GM21526 (cell line): ENCODE results near the gene SH3BP5.
A peak's percentile ranks its signal among the peaks of the same experiment; 100 is the strongest.

Experiments used
- ATAC-seq: cut with Tn5 transposase; IDR thresholded peaks from one replicate; pipeline ENCODE4 v1.9.1; 2021; ENCODE audit warnings: moderate library complexity; ENCODE audit not compliant: unreplicated experiment, low FRiP score

Gene SH3BP5

DNA sequence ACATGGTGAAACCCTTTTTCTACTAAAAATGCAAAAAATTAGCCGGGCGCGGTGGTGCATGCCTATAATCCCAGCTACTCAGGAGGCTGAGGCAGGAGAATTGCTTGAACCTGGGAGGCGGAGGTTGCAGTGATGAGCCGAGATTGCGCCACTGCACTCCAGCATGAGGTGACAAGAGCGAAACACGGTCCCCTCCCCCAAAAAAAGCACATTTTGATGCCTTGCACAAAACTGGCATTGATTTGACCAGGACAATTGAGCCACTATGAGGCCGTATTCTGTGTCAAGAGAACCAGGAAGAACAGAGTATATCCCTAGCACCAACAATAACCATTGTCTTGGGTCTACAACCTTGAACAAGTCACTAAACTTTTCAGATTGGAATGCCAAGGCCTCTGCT, 50.6 kb downstream of the SH3BP5 start:
- no peak for ATAC-seq

DNA sequence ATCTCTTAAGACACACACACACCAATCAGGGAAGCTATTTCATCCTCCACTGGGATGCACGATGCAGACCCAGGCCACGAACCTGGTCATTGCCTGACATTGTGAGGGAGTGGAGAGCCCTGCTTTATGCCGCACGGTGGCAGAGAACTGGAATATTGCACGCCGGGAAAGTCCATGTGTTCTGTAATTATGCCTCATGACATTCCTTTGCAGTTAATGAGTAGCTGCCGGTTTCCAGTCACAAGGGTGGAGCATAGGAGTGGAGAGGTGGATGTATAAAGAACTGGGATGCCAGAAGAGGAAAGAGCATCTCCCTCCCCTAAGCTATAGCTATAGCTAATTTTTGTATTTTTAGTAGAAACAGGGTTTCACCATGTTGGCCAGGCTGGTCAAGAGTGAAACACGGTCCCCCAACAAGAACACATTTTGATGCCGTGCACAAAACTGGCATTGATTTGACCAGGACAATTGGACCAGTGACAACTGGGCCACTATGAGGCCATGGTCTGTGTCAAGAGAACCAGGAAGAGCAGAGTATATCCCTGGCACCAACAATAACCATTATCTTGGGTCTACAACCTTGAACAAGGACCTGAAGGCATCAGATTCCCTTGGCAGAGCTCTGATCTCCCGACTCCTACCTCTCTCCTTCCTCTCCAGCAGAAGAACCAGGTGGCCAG, 51.4 kb downstream of the SH3BP5 start:
- ATAC-seq = no peak

DNA sequence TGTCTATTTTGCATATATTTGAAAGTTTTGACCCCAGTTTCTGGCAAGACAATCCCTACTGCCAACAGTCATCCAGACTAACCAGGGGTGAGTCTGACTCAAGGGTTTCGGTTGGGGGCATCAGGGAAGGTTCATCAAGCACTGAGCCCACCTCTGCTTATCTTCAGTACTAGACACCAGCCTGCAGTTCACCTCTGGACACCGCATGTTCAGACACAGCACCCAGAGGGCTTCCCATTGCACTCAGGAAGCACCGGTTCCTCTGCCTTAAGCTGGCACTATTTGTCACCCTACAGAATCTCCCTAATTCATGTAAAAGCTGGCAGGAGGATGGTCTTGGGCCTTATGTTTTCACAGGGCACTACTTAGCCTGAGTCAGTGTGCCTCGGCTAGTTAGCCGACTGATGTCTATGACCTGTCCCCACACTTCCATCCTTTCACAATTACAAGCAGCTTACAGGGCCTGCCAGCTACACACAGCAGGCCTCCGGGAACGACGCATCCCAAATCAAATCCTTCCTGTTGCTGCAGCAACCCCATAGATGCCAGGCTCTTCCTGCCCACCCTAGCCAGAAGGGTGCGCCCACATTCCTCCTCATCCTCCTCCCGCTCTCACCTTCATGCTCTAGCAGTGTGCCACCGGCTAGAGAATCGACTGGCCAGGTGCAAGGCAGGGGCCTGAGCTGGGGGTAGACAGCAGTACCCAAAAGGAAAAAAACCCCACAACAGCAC, 52.5 kb downstream of the SH3BP5 start:
- no peak for ATAC-seq

DNA sequence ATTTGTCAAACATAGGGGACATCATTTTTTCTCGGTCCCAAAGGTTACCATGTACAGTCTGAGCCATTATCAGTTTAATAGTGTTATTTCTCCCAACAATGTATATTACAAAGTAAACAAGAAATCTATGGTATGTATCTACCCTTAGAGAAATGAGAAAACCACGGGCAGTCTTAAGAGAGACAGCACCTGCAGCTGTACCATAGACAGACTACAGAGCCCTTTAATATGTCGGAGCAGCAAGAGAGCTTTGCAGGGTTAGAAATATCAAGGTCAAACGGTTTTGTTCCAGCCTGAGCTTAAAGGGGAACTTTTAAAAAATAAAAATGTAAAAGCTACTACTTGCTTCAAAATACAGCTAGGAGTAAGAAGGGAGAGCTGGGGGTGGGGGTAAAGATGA, 53.2 kb downstream of the SH3BP5 start:
- ATAC-seq = no peak

DNA sequence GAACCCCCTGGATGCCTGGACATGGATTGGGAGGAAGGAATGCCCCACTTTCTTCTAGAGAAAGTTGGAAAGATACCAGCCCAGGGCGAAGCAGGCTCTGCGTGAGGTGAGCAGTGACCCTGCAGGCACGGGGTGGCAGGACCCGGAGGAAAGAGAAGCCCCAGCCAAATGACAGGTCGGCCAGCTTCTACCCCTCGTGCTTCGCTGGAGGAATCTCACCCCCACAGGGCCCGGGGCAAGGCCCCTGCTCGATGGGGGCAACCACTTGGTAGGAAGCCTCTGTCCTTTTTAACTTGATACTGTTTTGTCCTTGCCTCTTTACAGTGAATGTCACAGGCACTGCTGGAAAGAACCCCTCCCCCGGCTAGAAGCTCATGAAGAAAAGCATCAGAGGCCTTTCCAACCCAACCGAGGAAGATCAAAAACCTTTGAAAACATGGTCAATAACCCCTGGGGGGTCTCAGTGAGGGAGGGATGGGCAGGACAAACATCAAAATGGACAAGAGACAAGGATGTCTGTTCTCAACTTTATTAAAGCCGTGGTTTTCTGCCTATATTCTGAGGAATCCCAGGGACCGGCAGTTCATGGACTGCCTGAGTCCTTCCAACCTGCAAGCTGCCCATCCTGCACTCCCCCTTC, 54.4 kb downstream of the SH3BP5 start:
- no peak for ATAC-seq

DNA sequence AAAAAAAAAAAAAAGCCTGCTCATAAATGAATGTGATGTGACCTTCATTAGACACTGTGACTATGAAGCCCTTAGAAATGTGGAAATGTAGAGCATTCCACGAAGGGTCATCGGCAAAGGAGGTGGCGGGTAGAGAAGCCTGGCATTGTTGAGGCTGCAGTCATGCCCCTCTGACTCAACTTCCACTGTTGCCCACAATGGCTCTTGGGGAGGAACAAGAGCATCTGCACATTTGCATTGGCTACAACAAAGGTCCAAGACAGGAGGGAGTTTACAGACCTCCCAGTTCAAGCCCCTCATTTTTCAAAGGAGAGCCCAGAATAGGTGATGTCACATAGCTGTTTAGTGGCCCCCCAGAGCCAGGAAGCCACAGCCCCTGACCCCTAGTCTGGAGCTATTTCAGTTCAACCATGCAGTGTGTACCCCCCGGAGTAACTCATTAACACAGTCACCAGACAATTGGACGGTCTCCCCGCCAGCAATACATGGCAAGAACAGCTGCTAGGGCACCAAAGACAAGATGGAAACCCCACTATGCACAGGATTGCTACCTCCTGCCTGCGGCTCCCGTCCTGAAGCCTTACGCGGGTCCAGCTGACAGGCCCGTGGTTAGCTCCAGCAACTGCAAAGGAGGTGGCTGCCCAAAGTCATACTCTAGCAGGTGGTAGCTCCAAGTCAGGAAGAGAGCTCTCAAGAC, 56.2 kb downstream of the SH3BP5 start:
- ATAC-seq = no peak

DNA sequence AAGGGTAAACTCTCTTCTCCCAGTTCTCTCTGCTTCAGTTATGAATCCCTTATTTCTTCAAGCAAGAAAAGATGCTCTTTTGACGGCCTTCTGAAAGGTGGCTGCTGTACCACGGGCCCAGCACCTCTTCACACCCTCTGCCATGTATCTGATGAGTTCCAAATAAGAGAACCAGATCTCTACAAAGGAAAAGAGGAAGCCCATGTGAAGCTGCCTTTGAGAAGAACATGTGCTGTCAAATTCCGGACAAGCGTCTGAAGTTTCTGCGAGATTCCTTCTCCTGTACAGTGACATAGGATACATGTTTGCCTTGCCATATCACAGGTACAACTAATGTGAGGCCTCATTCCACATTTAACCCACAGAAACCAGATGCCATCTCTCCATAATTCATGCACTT, 59.2 kb downstream of the SH3BP5 start:
- ATAC-seq = no peak

DNA sequence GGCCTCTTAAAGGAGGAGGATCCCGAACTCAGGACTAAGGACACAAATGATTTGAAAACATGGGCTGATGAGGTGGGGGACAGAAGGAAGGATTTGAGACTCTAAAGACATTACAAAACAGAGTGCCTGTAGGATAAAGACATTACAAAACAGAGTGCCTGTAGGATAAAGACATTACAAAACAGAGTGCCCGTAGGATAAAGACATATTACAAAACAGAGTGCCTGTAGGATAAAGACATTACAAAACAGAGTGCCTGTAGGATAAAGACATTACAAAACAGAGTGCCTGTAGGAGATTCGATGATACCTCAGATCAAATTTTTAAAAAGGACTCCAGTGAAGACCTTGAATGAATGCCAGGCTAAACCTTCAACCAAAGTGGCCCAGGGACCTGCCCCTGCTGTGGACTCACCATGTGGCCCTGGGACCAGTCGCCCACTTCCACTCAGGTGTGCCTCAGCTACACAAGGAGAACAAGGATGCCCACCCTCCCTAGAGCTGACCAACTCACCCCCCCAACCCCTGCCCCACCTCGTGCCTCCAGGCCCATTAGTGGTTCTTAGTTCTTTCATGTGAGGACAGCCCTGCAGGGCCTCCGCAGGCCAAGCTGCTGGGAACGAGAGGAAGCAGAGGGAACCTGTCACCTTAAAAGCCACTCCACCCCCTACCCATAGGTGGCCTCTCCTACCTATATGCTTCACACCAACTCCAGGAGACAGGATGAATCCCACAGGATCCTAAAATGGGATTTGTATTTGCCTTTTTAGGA, 59.8 kb downstream of the SH3BP5 start:
- ATAC-seq = no peak

DNA sequence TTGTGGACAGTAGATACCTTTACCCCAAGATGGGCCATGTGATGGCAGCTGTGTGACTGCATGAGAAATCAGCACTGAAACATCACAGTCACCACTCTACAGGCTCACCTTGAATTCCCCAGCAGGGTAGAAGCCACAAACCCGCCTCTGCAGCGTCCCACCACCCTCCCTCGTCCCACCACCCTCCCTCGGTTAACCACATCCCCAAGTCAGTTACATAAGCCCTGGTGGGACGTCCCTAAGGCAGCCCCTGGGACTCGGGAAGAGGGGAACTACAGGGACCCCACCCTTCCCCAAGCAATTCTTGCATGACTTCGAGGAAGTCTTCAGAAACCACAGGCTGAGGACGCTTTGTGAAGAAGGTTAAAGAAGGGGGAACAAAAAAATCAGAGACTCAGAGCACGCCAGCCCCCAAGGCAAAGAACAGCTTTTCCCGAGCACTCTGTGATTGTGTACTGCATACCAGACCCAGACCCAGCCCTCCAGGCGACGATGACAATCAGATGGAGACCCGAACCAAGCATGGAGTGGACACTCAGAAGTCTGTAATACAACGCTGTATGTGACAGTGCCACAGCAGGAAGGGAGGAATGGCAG, 60.5 kb downstream of the SH3BP5 start:
- peak; percentile 53 for ATAC-seq

DNA sequence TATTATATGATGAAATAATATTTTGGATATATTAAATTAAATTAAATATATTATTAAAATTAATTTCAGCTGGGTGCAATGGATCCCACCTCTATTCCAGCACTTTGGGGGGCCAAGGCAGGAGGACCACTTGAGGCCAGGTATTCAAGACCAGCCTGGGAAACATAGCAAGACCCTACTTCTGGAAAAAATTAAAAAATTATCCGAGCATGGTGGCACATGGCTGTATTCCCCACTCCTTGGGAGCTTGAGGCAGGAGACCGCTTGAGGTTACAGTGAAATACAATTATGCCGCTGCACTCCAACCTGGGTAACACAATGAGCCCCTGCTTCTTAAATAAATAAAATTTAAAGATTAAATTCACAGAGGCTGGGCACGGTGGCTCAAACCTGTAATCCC, 61.4 kb downstream of the SH3BP5 start:
- ATAC-seq = no peak

DNA sequence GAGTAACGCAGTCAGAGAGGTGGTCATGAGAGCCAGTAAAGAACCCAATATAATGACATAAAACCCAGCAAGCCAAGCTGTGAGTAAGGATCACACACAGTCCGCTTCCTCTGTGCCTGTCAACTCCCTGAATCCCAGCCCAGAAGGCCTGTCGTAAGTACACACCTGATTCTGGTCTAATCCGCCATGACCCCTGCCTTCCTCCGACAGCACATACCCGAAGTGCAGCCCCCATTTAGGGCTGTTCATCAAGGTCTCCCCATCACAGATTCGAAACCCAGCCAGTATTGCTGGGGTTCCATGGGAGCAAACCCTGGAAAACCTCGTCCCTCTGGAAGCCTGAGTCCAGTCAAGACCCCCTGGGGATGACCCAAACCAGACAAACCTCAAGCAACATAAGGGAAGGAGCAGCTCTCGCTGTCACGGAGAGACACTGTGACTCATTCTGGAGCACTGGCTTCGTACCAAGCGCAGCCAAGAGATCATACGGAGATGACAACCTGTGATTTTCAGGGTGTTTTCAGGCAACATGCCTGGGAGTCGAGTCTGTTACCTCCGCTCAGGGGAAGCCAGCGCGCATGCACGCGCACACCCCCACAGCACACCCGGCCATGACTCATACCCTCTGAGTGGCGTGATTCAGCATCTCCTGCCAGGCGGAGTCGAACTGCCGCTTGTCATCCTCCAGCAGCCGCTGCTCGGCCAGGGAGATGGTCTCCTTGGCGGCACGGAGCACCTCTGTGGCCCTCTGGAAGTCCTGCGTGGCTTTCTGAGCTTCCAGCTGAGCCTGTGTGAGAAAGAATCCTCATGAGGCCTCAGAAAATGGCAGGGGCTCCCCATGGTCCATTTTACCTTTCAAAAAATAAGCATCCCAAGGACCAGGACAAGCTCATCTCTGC, 63.0 kb downstream of the SH3BP5 start:
- peak; percentile 56 for ATAC-seq

DNA sequence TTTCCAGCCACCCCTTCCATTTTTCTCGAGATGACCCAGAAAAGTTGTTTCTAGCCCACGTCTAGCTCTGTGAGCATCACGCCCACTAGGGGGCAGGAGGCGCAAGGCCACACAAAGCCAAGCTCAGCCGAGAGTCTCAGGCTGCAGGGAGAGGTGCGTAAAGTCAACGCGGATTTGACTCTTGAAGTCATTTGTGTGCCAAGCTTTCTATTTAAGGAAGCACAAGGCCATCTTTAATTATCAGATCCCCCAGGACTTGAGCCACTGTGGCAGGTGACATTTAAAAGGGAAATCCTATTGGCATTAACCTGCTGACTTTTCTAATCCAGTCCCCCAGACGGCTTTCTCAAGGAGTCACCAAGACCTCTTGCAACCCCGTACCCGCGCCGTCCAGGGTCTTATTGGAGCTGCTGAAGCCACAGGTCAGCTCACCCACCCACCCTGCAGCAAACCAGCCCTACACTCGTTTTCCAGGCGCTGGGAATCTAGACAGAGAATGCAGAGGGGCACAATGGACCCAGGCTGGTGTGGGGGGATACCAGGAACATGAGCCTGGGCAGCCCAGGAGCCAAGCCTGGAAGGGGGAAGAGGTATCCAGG, 64.3 kb downstream of the SH3BP5 start:
- ATAC-seq = no peak

DNA sequence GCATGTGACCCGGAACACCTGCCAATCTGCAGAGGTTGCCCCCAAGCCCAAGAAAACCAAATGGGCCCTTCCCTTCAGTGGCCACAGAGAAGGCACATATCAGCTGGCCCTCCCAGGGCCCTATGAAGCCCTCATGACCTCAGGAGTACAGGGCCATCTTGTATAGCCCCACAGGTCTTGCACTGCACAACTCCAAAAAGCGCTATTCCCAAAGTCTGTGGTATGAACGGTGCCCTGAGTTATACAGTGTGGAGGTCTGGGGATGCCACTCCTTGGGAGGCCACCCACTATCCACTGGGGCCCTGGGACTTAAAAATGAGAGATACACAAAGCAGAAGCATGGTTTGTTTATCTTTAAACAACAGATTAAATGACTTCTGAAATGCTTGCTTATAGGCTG, 64.9 kb downstream of the SH3BP5 start:
- ATAC-seq = no peak

DNA sequence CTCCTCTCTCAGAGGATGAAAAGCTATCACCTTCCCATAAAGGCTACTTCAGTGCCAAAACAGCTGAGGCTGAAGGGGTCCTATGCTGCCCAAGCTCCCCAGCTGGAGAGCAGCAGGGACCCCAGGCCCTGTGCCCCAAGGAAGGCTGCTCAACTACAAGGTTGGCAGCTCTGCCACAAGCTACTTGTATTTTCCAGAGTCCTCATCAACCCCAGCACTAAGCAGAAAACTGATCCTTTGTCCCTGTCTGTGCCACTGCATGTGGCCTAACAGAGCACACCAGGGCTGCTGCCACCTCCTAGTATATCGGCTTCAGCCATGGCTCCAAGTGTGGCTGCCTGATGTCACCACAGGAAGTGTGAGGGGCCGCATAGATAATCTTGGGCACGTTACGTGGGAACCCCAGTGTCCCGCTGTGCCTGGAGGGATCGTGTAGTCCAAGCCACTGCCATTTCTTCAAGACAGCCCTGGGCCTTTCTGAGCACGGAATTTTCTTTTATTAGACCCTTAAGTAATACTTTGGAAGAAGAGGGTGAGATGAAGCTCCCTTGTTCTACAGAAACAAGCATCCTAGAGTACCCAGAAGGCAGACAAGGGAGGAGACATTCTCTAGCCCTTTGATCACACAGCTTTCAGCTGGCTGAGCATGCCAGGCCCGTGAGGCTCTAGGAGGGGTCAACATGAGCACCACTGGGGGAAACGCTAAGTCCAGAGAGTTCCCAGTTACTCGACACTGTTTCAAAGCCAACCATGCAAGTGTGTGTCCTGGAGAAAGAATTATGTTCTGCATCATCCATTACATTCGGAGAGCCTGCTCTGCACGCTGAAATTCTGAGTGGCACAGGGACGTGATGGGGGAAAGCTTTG, 65.6 kb downstream of the SH3BP5 start:
- no peak for ATAC-seq

DNA sequence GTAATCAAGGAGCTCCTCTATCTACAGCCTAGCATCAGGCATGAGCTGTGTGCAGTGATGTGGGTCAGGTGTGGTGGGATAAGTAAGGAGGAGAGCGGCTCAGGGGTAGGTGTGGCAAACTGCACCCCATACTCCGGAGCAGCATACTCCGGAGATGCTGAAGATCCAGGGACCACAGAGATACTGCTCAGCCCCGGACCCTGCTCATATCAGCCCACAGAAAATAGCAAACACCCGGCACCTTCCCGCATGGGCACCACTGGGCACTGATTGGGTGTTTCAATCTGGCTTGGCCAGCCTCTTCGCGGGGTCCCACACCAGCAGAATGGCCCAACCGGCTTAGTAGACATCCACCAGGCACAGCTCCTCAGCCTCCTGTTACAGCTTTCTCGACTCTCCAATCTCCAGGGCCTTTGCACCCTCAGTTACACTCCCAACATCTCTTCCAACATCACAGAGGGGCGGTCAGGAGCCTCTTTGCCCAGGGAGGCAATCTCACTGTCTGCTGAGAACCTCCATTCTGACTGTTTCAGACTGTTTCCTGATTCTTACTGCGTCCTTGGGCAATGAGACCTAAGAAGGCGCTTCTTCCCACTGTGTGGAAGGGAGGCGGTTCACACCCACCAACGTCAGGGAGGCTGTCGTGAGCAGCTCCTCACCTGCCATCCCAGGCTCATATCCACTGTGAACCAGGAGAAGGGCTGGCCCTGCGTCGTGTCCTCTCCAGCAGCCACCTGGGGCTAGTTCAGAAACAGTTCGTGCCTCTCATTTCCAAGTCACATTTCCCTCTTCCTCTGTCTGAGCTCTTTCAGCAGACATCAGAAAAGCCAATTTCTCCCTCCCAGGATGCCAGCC, 66.5 kb downstream of the SH3BP5 start:
- ATAC-seq = no peak

DNA sequence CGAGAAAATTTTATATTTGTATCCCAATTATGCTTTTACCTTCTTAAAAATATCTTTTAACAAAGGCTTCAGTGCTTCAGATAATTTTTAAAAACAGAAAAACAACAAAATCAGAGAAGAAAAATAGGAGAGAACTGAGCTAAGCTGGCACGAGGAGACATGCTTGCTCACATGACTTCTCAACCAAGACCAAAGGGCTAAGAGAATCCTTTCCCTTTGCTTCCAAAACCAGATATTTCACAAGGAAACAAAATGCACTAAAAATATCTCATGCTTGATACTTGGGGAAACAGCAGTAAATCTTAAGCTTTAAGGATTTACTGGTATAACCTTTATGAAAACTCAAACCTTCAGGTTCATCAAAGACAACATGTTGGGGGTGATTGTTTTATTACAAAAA, 67.9 kb downstream of the SH3BP5 start:
- ATAC-seq = no peak

DNA sequence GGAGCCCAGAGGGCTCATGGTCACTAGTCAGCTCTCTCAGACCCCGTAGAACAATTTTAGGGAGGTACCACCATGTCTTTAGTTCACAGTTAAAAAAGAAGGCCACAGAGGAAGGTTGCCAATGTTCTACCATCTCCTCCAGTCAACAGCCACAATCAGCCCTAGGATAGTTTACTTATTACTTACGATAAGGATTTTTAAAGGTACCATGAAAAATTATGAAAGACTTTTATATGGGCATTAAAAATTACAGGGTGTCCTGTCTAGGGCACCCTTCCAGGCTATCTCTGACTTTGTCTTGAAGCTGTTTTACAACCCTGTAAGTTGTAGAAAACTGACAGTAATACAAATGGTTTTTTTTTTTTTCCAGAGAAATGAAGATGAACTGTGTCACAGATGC, 68.5 kb downstream of the SH3BP5 start:
- ATAC-seq = no peak
